Suprapubic skin (tissue), 3 donors: ENCODE data around the gene C9orf72.

ENCODE experiments used
- CTCF ChIP-seq, 2 donors: fragments of 200-600 bp in 1 of 2; fragments of 450-650 bp in 1 of 2; sonication (generic) in 1 of 2; IDR thresholded peaks; one replicate each; pipeline ENCODE4 v1.5.1; 2016 to 2019; ENCODE audit warnings: antibody characterized with exemption in 2 of 2, mild to moderate bottlenecking in 1 of 2, moderate library complexity in 1 of 2
- POLR2AphosphoS5 ChIP-seq, 3 donors: sonication (generic); formaldehyde crosslinking; IDR thresholded peaks; one replicate each; pipeline ENCODE4 v1.6.1; 2017; ENCODE audit warnings: antibody characterized with exemption in 3 of 3

GRCh38 chr9:27520986-27521385, 52.3 kb downstream of the C9orf72 start:
- TF ChIP-seq CTCF (IDR thresholded peaks at IDR 0.05) (no peak), POLR2AphosphoS5 (IDR thresholded peaks at IDR 0.05) (no peak)
